Loucy (cell line): ENCODE measurements around the gene WDR46.

Experiments
- H2AFZ ChIP-seq: fragments of 200-600 bp; sonication (generic); 2 replicates; pipeline ENCODE4 v1.6.0; 2016; ENCODE audit warnings: antibody characterized with exemption, mild to moderate bottlenecking, low read length, moderate library complexity
- H3F3A ChIP-seq: fragments of 200-600 bp; 2 replicates; pipeline ENCODE4 v1.6.0; 2016; ENCODE audit warnings: antibody characterized with exemption, low read depth, mild to moderate bottlenecking
- H3K27me3 ChIP-seq: fragments of 200-600 bp; sonication (generic); 2 replicates; pipeline ENCODE4 v1.6.1; 2014; ENCODE audit warnings: low read length, mild to moderate bottlenecking; ENCODE audit not compliant: insufficient read depth, poor library complexity, severe bottlenecking
- H3K36me3 ChIP-seq: fragments of 200-600 bp; sonication (generic); 2 replicates; pipeline ENCODE4 v1.6.1; 2016; ENCODE audit warnings: low read length; ENCODE audit not compliant: insufficient read depth
- H3K4me1 ChIP-seq: fragments of 200-600 bp; sonication (generic); 2 replicates; pipeline ENCODE4 v1.5.1; 2014; ENCODE audit warnings: low read length, mild to moderate bottlenecking; ENCODE audit not compliant: insufficient read depth, poor library complexity, severe bottlenecking
- H3K4me2 ChIP-seq: fragments of 200-600 bp; sonication (generic); 2 replicates; pipeline ENCODE4 v1.6.0; 2014; ENCODE audit warnings: antibody characterized with exemption, low read length, low read depth, mild to moderate bottlenecking; ENCODE audit not compliant: poor library complexity, severe bottlenecking
- H3K4me3 ChIP-seq: fragments of 200-600 bp; sonication (generic); 2 replicates; pipeline ENCODE4 v1.5.1; 2014; ENCODE audit warnings: low read length, mild to moderate bottlenecking, mixed read lengths; ENCODE audit not compliant: poor library complexity, severe bottlenecking
- H3K79me2 ChIP-seq: fragments of 200-600 bp; sonication (generic); 2 replicates; pipeline ENCODE4 v1.6.1; 2014; ENCODE audit warnings: low read length; ENCODE audit not compliant: insufficient read depth
- H3K9ac ChIP-seq: fragments of 200-600 bp; sonication (generic); 2 replicates; pipeline ENCODE4 v1.6.0; 2014; ENCODE audit warnings: mild to moderate bottlenecking, low read depth, low read length, moderate library complexity; ENCODE audit not compliant: poor library complexity, severe bottlenecking
- H3K9me2 ChIP-seq: fragments of 200-600 bp; sonication (generic); replicated peaks from 2 replicates; pipeline ENCODE4 v1.6.1; 2016; ENCODE audit warnings: low read depth, low read length, mixed read lengths
- H3K9me3 ChIP-seq: fragments of 200-600 bp; sonication (generic); 2 replicates; pipeline ENCODE4 v1.6.1; 2014; ENCODE audit warnings: mild to moderate bottlenecking, antibody characterized with exemption, low read length, low read depth; ENCODE audit not compliant: insufficient read depth
- H4K20me1 ChIP-seq: fragments of 200-600 bp; sonication (generic); 2 replicates; pipeline ENCODE4 v1.6.0; 2014; ENCODE audit warnings: antibody characterized with exemption, low read length, mild to moderate bottlenecking; ENCODE audit not compliant: insufficient read depth, poor library complexity, severe bottlenecking
- CTCF ChIP-seq: fragments of 200-600 bp; sonication (generic); conservative IDR thresholded peaks from 2 replicates; pipeline ENCODE4 v1.5.1; 2014; ENCODE audit warnings: mild to moderate bottlenecking, antibody characterized with exemption, low read length
- EZH2phosphoT487 ChIP-seq: fragments of 200-600 bp; IDR thresholded peaks from 2 replicates; pipeline ENCODE4 v1.6.1; 2018; ENCODE audit warnings: antibody characterized with exemption, mild to moderate bottlenecking, moderate library complexity, borderline replicate concordance

Gene WDR46

GRCh38 chr6:33254591-33254990, 34.4 kb downstream of the WDR46 start:
- 0 out of 2 replicates have a peak, but pooled peaks cover 2% of the 10 kb centered on the region for H3F3A ChIP-seq
- H3K9me3 ChIP-seq, result no peaks in the 10 kb centered on the region
- peaks cover 12% of the 10 kb centered on the region for H3K4me1 ChIP-seq
- no peak overlapping the region for H2AFZ ChIP-seq
- peaks cover 4% of the 10 kb centered on the region; the same call in 1 of the 2 replicates for H3K36me3 ChIP-seq
- no peak overlapping the region for H3K4me3 ChIP-seq
- no peak overlapping the region for H3K9ac ChIP-seq
- H3K79me2 ChIP-seq, result peaks cover 13% of the 10 kb centered on the region
- no peaks in the 10 kb centered on the region for H3K9me2 ChIP-seq
- TF ChIP-seq EZH2phosphoT487 (no peak), CTCF (no peak)
- no peaks in the 10 kb centered on the region for H4K20me1 ChIP-seq
- no peak overlapping the region for H3K4me2 ChIP-seq
- H3K27me3 ChIP-seq, result no peaks in the 10 kb centered on the region

DNA sequence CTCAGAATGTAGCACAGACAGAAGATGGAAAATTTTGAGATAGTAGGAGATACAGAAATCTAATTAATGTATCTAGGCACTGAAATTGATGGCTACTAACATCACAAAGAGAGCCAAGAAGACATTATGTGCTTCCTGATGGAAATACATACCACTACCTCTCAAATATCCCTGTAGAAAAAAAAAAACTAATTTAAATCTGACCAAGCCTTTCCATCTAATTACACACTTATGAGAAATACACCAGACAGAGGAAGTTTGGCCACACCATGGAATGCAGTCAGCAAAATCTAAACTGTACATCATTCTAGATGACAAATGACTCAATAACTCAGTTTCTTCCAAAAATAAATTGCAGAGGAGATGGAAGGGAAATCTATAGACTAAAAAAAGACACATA, 36.3 kb downstream of the WDR46 start:
- no peak overlapping the region for H3K4me3 ChIP-seq
- H3K79me2 ChIP-seq, result peaks cover 13% of the 10 kb centered on the region
- H3K4me1 ChIP-seq, result peaks cover 22% of the 10 kb centered on the region
- no peaks in the 10 kb centered on the region for H3K27me3 ChIP-seq
- H2AFZ ChIP-seq, result no peak overlapping the region
- H3K4me2 ChIP-seq, result no peak overlapping the region
- TF ChIP-seq EZH2phosphoT487, result no peak
- TF ChIP-seq CTCF, result no peak
- 0 out of 2 replicates have a peak, but pooled peaks cover 2% of the 10 kb centered on the region for H3F3A ChIP-seq
- H3K9ac ChIP-seq, result no peak overlapping the region
- no peaks in the 10 kb centered on the region for H3K9me3 ChIP-seq
- no peaks in the 10 kb centered on the region for H4K20me1 ChIP-seq
- no peaks in the 10 kb centered on the region for H3K9me2 ChIP-seq
- H3K36me3 ChIP-seq, result peaks cover 4% of the 10 kb centered on the region; the same call in 1 of the 2 replicates

GRCh38 chr6:33251395-33252012, 37.5 kb downstream of the WDR46 start:
- Histone ChIP-seq H3K9me3 (no peaks in the 10 kb centered on the region), H3K36me3 (peaks cover 4% of the 10 kb centered on the region; the same call in 1 of the 2 replicates), H2AFZ (no peak overlapping the region), H3K4me1 (peaks cover 22% of the 10 kb centered on the region), H3K4me2 (no peak overlapping the region), H3K4me3 (no peak overlapping the region), H4K20me1 (no peaks in the 10 kb centered on the region), H3K9me2 (no peaks in the 10 kb centered on the region), H3F3A (0 out of 2 replicates have a peak, but pooled peaks cover 2% of the 10 kb centered on the region), H3K79me2 (peaks cover 13% of the 10 kb centered on the region), H3K27me3 (no peaks in the 10 kb centered on the region), H3K9ac (no peak overlapping the region)
- TF ChIP-seq EZH2phosphoT487 (no peak), CTCF (peak; percentile 30)
